Upper lobe of right lung (tissue), 1 donor: ENCODE data around the gene TMEM255B. TPM values are rescaled to one million over a fixed set of nuclear protein-coding genes. Genes with fewer than 3 reads are reported as not detected.
"Not testable (repeated sequence)": the region's sequence is repeated elsewhere in the genome, so short reads cannot be mapped to it uniquely, and the experiment has no call there.

Experiments
- ATAC-seq: fragments of 200-7000 bp; cut with Tn5 transposase; one replicate; pipeline ENCODE4 v1.9.1; 2020; ENCODE audit warnings: mild to moderate bottlenecking, moderate library complexity
- DNase-seq: peaks from one replicate; pipeline ENCODE4 v3.0.0-alpha.2; 2020
- H3K27ac ChIP-seq: fragments of 200-600 bp; one replicate; pipeline ENCODE4 v1.8.0; 2022
- H3K27me3 ChIP-seq: fragments of 200-600 bp; one replicate; pipeline ENCODE4 v1.8.0; 2022; ENCODE audit warnings: mild to moderate bottlenecking
- H3K36me3 ChIP-seq: fragments of 200-600 bp; one replicate; pipeline ENCODE4 v1.8.0; 2022
- H3K4me1 ChIP-seq: fragments of 200-600 bp; one replicate; pipeline ENCODE4 v1.8.0; 2022
- H3K4me3 ChIP-seq: fragments of 200-600 bp; one replicate; pipeline ENCODE4 v1.8.0; 2022; ENCODE audit warnings: mild to moderate bottlenecking
- H3K9me3 ChIP-seq: fragments of 200-600 bp; one replicate; pipeline ENCODE4 v1.8.0; 2022
- intact Hi-C: fragments of 100-400 bp; cut with DNase I; formaldehyde crosslinking; loops from one replicate; pipeline ENCODE4 v1.11.0; 2022
- total RNA-seq: library from RNA; stranded (reverse); fragmentation: NEBNext Ultra II Directional; extraction: Animal tissue kit (Norgen Biotek cat#: 25700); gene quantifications from one replicate; pipeline ENCODE4 v1.2.1, GENCODE V29; 2021
- TF ChIP-seq, protein P1 (sequence below): fragments of 200-600 bp; IDR thresholded peaks from one replicate; pipeline ENCODE4 v1.8.0; 2022; ENCODE audit warnings: antibody characterized with exemption
- donor health status: DM: no; HTN: yes; CAD: no; lungs with severe emphysema.

Gene TMEM255B
- total RNA-seq, 1 donor from 2014 or later: 43.6 TPM

DNA sequence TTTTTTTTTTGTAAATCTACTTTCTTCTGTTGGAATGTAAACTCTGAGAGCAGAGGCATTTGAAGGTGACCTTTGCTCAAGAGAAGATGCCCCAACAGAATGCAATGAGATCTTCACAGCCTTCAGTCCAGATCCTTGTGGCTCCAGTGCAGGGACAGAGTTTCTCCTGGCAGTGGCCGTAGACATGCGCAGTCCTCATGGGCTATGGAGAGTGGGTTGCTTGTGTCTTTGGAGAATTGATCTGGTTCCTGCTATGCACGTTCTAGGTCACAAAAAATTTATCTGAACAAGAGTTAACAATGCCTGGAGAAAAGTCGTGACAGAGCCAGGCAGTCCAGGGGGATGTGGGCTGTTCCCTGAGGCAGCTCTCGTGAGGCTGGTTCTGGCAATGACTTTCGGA, 30.1 kb downstream of the TMEM255B start:
- no peaks in the 10 kb centered on the region for H3K27me3 ChIP-seq
- H3K4me1 ChIP-seq: no peaks in the 10 kb centered on the region
- intact Hi-C loops: no loop called here
- no peak overlapping the region for H3K27ac ChIP-seq
- ATAC-seq: no peak
- no peaks in the 10 kb centered on the region for H3K36me3 ChIP-seq
- TF ChIP-seq, protein P1, sequence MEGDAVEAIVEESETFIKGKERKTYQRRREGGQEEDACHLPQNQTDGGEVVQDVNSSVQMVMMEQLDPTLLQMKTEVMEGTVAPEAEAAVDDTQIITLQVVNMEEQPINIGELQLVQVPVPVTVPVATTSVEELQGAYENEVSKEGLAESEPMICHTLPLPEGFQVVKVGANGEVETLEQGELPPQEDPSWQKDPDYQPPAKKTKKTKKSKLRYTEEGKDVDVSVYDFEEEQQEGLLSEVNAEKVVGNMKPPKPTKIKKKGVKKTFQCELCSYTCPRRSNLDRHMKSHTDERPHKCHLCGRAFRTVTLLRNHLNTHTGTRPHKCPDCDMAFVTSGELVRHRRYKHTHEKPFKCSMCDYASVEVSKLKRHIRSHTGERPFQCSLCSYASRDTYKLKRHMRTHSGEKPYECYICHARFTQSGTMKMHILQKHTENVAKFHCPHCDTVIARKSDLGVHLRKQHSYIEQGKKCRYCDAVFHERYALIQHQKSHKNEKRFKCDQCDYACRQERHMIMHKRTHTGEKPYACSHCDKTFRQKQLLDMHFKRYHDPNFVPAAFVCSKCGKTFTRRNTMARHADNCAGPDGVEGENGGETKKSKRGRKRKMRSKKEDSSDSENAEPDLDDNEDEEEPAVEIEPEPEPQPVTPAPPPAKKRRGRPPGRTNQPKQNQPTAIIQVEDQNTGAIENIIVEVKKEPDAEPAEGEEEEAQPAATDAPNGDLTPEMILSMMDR: no peak
- no peak overlapping the region for H3K4me3 ChIP-seq
- no peaks in the 10 kb centered on the region for H3K9me3 ChIP-seq
- peak; percentile 11 for DNase-seq

DNA sequence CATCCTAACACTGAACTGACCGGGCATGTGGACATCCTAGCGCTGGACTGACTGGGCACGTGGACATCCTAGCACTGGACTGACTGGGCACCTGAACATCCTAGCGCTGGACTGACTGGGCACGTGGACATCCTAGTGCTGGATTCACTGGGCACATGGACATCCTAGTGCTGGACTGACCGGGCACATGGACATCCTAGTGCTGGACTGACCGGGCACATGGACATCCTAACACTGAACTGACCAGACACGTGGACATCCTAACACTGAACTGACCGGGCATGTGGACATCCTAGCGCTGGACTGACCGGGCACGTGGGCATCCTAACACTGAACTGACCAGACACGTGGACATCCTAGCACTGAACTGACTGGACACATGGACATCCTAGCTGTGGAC, 30.9 kb downstream of the TMEM255B start:
- H3K27me3 ChIP-seq, H3K27ac ChIP-seq, intact Hi-C loops, H3K4me1 ChIP-seq, DNase-seq, H3K4me3 ChIP-seq, H3K36me3 ChIP-seq, ATAC-seq, H3K9me3 ChIP-seq: not testable (repeated sequence)

DNA sequence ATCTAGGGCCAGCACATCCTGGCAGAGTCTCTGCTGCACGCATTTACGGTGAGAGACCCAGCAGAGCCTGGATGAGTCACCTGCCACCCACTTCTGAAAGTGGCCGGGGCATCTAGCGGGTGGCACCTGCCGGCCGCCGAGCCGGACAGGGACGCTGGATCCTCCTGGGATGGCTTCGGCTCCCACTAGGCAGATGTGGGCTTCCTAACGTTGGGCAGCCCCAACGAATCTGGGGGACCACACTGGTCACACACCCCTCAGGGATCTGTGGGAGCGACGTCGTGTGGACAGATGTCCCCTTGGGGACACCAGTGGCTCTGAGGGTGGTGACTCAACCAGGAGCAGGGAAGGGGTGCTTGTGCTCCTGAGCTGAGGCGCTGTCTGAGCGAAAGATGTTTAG, 32.2 kb downstream of the TMEM255B start:
- Histone ChIP-seq H3K36me3 (no peaks in the 10 kb centered on the region), H3K4me3 (no peak overlapping the region), H3K9me3 (no peaks in the 10 kb centered on the region), H3K27ac (no peak overlapping the region), H3K27me3 (no peaks in the 10 kb centered on the region), H3K4me1 (no peaks in the 10 kb centered on the region)
- intact Hi-C loops: no loop called here
- TF ChIP-seq, protein P1: no peak
- DNase-seq (peak; percentile 38), ATAC-seq (no peak)

DNA sequence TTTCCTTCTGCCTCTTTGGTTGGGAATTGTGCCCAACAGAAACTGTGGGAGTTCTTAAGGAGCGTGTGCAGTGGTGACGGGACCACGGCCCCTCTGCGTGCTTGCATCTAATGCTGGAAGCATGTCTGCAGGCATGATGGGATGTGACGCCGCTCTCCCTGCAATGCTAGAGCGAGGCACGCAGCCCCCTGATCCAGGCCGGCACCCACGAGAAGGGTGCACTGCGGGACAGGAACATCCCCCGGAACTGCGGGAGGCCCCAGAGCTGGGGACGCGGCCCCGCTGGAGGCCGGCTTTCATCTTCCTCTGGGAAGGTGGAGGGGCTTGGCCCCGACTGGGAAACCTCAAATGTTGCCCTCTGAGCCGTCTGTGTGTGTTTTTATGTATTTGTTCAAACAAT, 32.7 kb downstream of the TMEM255B start:
- H3K9me3 ChIP-seq: no peaks in the 10 kb centered on the region
- peak; percentile 23 for DNase-seq
- H3K4me3 ChIP-seq: no peak overlapping the region
- H3K27ac ChIP-seq: no peak overlapping the region
- no peaks in the 10 kb centered on the region for H3K4me1 ChIP-seq
- no peaks in the 10 kb centered on the region for H3K36me3 ChIP-seq
- intact Hi-C loops: no loop called here
- TF ChIP-seq, protein P1: no peak
- no peaks in the 10 kb centered on the region for H3K27me3 ChIP-seq
- ATAC-seq: no peak

DNA sequence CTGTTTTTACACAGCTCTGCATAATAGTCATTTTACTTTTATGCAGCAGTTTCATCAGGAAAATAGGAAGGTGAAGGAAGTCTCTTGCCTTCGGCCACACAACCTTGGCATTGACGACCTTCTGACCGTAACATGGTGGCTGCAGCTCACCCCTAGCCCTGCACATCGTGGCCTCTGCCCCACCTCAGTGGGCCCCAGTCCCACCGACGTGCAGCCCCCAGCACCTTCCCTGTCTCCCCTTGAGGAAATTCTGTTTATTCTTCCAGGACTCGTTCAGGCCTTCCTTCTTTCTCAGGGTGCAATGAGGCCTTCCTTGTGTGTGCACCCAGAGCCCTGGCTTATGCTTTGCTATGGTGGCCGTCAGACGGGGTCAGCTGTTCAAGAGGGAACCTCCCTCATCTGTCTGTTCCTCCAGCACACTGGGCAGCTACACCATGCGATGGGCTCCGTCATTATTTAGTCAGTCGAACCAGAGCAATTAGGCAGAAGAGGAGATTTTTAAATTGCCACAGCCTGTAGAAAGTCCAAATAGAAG, 33.3 kb downstream of the TMEM255B start:
- Histone ChIP-seq H3K27ac (no peak overlapping the region), H3K27me3 (no peaks in the 10 kb centered on the region), H3K4me1 (no peaks in the 10 kb centered on the region), H3K9me3 (no peaks in the 10 kb centered on the region), H3K36me3 (no peaks in the 10 kb centered on the region), H3K4me3 (no peak overlapping the region)
- no peak for ATAC-seq
- peak; percentile 32 for DNase-seq
- intact Hi-C loops: no loop called here
- TF ChIP-seq, protein P1: no peak

DNA sequence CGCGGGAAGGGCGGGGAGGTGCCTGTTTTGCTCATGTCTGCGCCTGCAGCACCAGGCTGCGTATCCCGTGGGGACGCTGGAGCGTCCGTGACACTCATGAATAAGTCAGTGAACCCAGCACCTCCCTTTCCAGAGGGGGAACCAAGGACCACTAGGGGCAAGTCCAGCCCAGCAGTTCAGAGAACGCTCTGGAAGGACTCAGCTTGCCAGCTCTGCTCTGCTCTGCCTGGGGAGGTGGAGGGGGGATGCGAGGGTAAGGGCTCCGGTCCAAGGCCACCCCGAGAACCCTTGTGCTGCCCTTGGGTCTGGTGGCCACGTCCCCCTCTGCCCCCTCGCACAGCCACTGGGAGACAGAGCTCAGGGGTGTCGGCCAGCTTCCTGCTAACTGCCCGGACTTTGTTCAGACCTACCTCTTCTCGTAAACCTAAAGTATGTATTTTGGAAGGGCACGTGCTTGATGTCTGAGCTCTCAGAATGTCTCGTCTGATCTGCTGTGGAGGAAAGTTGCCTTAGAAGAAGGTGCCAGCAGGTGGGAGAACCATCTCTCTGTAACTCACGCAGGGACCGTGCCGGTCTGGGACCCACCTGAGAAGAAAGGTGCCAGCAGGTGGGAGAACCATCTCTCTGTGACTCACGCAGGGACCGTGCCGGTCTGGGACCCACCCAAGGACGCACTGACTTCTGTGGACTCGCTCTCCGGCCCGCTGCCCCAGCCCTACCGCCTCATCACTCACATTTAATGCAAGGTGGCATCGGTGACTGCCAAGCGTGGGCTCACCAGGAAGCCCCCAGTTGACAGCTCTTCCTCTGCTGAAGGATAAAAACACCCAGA, 34.1 kb downstream of the TMEM255B start:
- TF ChIP-seq, protein P1: no peak
- H3K27me3 ChIP-seq: no peaks in the 10 kb centered on the region
- H3K9me3 ChIP-seq: no peaks in the 10 kb centered on the region
- no peak overlapping the region for H3K27ac ChIP-seq
- intact Hi-C loops: no loop called here
- H3K36me3 ChIP-seq: no peaks in the 10 kb centered on the region
- DNase-seq (peak; percentile 47), ATAC-seq (peak; percentile 14)
- no peak overlapping the region for H3K4me3 ChIP-seq
- no peaks in the 10 kb centered on the region for H3K4me1 ChIP-seq
